HG02678 (cell line): ENCODE data around the gene GYG2.
"Not testable (repeated sequence)": the region's sequence is repeated elsewhere in the genome, so short reads cannot be mapped to it uniquely, and the experiment has no call there.

Experiments
- ATAC-seq: cut with Tn5 transposase; IDR thresholded peaks from one replicate; pipeline ENCODE4 v1.9.1; 2021; ENCODE audit warnings: mild to moderate bottlenecking, moderate library complexity; ENCODE audit not compliant: unreplicated experiment

The GYG2 gene

DNA sequence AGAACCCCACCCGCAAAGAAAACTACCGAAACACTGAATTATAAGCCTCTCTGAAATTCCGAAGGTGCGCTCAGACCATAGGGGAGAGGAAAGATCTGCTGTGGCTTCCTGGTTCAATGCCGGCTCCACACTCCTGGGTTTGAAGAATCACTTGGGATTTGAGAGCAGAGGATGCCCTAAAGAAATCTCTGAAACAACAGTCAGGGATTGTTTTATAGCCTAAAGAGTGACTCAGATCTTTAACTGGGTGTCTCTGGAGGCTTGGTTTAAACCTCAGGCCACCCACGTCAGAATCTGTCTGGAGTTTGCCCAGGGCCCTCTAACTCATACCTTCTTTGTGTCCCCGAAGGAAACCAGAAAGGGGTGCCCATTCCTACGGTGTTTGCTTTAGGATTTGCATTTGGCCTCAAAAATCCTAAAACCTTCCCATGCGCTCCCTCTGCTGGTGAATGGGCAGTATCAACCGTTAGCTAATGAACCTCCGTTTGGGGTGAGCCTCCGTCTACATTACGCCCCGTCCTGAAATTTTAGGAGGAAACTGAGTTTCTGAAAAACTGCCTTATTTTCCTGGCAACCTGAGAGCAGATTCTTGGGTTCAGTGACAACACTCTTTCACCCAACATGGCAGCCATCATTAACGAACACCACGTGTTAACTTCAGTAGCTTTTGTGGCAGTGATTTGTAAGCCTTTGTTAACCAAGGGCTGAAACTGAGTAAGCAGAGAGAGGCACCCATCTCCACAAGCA lies 16.4 kb upstream of the GYG2 start:
- ATAC-seq, result not testable (repeated sequence)

- no peak for ATAC-seq
These were observed 11.7 kb upstream of the GYG2 start for GRCh38 chrX:2817036-2817435.

GRCh38 chrX:2819345-2820135 lies 9.2 kb upstream of the GYG2 start:
- no peak for ATAC-seq

DNA sequence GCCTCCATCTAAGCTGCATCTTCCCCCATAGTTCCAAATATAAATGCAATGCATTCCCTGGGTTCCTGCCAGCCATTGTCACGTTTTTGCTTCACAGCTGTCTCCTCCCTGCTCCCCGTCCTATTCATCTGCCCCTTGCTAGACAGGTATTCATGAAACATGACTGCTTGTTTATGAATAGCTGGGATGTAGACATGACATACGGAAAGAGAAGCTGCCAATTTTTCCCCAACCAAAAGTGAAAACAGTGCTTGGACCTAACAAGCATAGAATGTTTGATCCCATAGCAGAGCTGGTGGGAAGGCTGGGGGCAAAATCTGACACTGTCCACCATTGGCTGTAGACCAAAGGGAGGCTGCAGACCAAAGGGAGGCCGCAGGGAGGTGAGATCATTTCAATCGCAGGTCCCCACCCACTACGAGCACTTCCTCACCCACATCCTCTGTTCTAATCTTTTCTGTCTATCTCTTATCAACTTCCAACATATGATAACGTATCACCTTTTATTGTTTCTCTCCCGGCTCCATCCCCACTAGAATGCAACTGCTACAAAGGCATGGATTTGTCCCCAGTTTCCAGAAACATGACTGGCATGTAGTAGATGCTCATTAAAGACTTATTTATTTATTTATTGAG lies 8.5 kb upstream of the GYG2 start:
- no peak for ATAC-seq

DNA sequence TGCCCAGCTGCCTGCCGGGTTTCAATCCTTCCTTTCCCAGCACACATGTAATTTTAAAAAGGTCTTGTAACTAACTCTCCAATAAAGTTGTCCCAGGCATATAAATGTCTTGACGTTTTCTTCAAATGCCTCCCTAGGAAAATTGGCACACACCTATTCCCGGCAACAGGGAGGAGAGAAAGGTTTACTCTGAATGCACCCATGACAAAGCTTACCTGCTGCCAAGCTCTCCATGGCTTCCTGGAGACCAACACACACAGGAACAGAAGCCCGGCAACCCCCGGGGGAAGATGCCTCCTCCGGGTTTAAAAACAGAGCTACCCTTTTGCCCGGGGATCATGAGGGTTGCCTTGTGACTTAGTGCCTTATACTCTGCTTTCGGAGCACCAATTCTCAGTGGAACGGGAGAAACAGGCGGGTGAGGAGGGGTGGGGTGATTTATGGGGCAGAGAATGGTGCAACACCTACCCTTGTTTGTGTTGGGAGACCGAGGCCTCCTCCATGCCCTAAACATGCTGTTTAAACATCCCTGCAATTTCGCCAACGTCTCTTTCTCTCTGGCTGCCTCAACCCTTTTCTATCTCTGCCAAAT lies 4.8 kb upstream of the GYG2 start:
- no peak for ATAC-seq

GRCh38 chrX:2824886-2825285 lies 3.8 kb upstream of the GYG2 start:
- ATAC-seq, result no peak

DNA sequence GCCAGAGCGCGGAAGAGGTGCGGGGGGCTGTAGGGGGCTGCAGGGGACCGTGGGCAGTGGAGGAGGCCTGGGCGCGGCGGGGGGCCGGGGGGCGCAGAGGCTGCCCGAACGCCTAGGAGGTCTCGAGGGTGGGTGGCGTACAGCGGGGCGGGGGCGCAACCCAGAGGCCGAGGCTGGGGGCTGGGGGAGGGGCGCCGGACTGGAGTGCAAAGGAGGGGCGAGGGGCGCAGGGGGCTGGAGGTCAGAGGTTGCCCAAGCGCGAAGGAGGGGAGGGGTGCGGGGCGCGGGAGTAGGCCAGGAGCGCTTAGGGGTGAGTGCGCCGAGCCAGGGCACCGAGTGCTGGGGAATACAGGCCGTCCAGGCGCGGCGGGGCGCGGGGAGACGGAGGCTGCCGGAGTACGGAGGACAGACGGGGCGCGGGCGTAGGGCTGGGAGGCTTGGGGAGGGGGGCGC lies 255 bp downstream of the GYG2 start:
- ATAC-seq, result no peak

GRCh38 chrX:2829469-2830246 lies 928 bp downstream of the GYG2 start:
- ATAC-seq, result no peak

DNA sequence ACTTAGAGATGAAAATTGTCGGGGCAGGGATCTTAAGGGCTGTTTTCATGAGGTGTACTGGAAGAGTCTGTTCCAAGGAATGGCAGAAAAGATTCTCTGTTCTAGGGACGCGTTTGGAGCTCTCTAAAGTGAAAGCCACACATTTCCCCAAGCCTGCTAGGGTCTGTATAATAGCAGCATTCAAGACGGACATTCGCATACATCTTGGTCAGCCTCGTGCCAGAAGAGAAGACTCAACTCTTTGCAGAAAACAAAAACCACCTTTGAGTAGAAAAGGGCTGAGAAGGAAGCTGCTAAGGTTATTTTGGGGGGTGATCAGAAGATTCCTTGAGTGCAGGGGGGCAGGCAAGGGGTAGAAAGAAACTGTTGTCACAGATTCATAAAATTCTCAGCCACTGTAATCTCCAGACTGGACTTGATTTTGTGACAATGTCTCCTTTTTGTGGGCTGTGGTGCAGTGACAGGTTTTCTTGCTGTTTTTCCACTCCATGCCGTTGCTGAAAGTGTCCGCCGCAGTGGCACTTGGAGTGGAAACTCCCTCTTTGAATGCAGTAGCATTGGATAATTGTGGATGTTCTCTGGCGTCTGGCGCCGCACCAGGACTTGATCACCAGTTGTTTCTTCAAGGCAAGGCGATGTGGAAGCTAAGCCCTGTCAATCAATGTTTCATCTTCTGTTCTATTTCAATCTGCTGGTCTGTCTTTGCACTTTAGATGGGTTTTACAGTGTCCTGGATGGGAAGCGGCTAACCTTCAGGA lies 2.9 kb downstream of the GYG2 start:
- ATAC-seq, result no peak

DNA sequence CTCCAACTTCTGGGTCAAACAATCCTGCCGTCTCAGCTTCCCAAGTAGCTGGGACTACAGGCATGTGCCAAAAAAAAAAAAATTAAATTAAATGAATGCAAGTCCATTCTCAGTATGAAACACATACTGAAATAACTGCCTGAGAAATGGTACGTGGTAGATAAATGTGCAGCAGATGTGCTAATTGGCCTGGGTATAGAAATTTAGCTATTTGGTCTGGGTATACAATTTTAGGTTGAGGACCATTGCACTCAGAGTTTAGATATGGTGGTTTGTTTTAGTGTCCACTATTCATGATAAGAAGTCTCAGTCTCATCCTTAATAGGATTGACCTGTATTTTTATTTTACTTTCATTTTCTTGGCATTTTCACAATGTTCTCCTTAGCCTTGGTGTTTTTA lies 9.2 kb downstream of the GYG2 start:
- no peak for ATAC-seq

GRCh38 chrX:2840961-2841360 lies 12.2 kb downstream of the GYG2 start:
- ATAC-seq, result no peak

DNA sequence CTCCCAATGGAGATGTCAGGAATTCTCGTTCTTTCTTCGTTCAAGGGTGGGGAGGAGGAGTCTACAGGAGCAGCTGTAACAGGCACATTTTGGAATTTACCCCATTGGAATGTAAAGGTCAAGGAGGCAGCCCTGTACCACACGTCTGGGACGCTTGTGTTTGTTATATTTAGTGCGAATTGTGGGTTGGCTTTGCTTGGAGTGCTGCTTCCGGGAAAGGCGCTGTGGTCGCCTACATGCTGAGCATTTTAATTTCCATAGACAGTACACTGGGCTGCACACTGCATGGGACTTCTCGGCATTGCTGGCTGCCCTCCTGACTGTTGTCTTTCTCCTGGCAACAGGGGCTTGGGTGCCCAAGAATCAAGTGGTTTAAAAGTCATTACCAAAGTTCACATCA lies 12.8 kb downstream of the GYG2 start:
- ATAC-seq, result no peak

DNA sequence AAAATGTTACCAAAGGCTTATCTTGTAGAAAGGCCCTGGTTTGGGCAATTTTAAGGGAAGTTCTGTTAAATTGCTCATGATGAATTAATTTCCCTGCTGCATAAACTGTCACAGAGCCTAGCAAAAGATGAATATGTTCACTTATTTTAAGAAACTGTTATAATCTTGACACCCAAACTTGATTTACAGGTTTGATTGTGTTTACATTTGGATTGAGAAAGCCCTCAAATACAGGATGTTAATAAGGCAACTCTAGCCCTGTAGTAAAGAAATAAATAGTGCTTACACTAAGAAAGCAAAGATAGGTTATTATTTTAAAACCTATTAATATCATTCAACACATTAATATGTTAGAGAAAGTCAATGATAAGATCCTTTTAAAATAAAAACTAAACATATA lies 18.3 kb downstream of the GYG2 start:
- no peak for ATAC-seq

DNA sequence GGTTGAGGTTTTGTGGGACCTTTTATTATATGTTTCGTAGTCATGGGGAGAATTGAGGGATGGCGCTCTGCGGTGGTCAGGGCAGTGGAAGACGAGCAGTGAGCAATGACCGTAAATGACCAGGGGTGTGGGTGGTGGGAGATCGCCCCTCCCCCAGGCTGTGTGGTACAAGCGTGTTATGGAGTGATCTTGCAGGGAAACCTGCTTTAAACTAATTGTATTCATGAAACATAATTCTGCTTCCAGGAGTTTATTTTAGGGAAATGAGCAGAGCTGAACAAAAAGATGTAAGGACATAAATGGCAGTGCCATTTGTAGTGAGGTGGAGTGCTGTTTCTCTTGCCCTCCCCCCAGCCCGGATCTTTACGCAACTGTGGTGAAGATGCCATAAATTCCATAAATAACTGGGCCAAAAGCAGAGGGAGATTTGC lies 20.2 kb downstream of the GYG2 start:
- ATAC-seq, result no peak

GRCh38 chrX:2854918-2855317 lies 26.2 kb downstream of the GYG2 start:
- no peak for ATAC-seq

DNA sequence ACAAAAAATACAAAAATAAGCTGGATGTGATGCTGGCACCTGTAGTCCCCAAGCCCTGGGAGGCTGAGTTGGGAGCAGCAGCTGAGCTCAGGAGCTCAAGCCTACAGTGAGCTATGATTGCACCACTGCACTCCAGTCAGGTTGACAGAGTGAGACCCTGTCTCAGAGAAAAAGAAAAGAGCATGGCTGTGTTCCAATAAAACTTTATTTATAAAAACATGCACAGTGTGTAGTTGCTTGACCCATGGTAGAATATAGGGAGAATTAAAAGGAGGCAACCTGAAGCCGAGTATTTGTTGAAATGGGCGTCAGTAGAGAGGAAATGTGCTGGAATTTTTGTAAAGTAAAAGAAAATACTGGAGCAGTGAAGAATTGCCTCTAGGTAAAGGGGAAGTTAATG lies 27.0 kb downstream of the GYG2 start:
- no peak for ATAC-seq

GRCh38 chrX:2857566-2857965 lies 28.8 kb downstream of the GYG2 start:
- ATAC-seq, result no peak

- no peak for ATAC-seq
These were observed 30.6 kb downstream of the GYG2 start for GRCh38 chrX:2859197-2859797.

DNA sequence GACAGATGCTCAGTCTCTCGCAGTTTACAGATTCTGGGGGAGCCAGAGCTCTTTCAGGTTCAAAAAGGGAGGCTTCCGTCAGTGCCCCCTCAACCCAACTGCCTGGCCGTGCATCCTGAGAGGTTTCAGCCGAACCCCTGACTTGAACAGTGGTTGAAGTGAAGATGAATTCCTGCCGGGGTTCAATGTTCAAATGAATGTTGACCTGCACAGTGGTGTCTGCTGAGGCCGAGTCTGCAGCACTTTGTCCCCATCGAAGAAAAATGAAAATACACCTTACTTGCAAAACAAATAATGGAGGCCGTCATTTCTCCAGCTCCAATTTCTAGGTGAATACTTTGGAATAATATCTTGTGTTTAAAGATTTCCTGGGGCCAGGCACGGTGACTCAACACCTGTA lies 33.7 kb downstream of the GYG2 start:
- no peak for ATAC-seq

DNA sequence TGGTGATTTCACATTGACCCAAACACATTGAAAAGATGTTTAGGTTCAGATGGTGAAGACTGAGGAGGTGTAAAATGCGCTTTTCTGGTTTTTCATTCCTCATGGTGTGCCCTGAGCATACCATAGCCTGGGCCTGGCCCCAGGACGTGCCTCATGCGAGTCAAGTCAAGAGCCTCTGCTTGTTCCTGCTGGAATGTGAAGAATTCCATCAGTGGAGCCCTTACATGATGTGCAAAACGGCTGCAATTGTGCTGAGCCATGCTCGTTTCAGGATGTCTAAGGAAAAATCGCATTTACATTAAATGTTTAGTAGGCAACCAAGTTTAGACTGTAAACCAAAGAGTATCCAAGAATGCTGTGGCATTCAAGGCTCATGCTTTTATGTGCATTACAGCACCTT lies 34.9 kb downstream of the GYG2 start:
- no peak for ATAC-seq
